Endothelial cell of umbilical vein (primary cell): ENCODE results near the gene AK6. TPM values are rescaled to one million over a fixed set of nuclear protein-coding genes. Genes with fewer than 3 reads are reported as not detected.

ENCODE experiments used
- BruUV-seq: library from RNA; stranded (reverse); fragments of 400-500 nt; replicated peaks from 2 replicates; lab custom pipeline; 2021; lab: Mats Ljungman, UMichigan
- CTCF ChIA-PET: fragments of 300-600, 350-600 bp; sonication (Branson Sonifier 250); formaldehyde crosslinking; loops from one replicate; lab custom pipeline; 2021; ENCODE audit warnings: antibody characterized with exemption, inconsistent platforms; lab: Charles Lee
- POLR2A ChIA-PET: fragments of 300-600, 350-600 bp; sonication (Branson Sonifier 250); formaldehyde crosslinking; loops from one replicate; lab custom pipeline; 2021; ENCODE audit warnings: antibody characterized with exemption, inconsistent platforms; lab: Charles Lee
- DNase-seq: peaks from one replicate; pipeline ENCODE4 v3.0.0-alpha.2; 2011; ENCODE audit warnings: low read depth, low spot score
- FAIRE-seq: peaks from 2 replicates; lab custom pipeline; 2011; peaks lifted over from hg19 to GRCh38; lab: Jason Lieb, UNC
- H2AFZ ChIP-seq: 2 replicates; pipeline ENCODE4 v1.6.0; 2012; ENCODE audit warnings: low read depth, low read length, control low read depth, inconsistent platforms
- H3K27ac ChIP-seq: 2 replicates; pipeline ENCODE4 v1.5.1; 2011; ENCODE audit warnings: low read depth, mild to moderate bottlenecking, control low read depth, low read length, moderate library complexity; ENCODE audit not compliant: insufficient read depth
- H3K27me3 ChIP-seq, 2 experiments: 2 replicates each; pipeline versions ENCODE4 v1.6.0 to v1.6.1; 2011; ENCODE audit warnings: low read length in 2 of 2, mixed read lengths in 1 of 2; ENCODE audit not compliant: control insufficient read depth in 2 of 2, insufficient read depth in 2 of 2
- H3K36me3 ChIP-seq, 2 experiments: 2 replicates in 1 of 2; 3 replicates in 1 of 2; pipeline ENCODE4 v1.5.1; 2011; ENCODE audit warnings: low read length in 2 of 2, mild to moderate bottlenecking in 1 of 2, moderate library complexity in 1 of 2; ENCODE audit not compliant: control insufficient read depth in 2 of 2, insufficient read depth in 2 of 2; ENCODE audit errors: extremely low read depth in 1 of 2
- H3K4me1 ChIP-seq: 3 replicates; pipeline ENCODE4 v1.5.1; 2011; ENCODE audit warnings: mild to moderate bottlenecking, low read length; ENCODE audit not compliant: control insufficient read depth, insufficient read depth; ENCODE audit errors: extremely low read depth
- H3K4me2 ChIP-seq: 2 replicates; pipeline ENCODE4 v1.6.1; 2011; ENCODE audit warnings: low read length, control low read depth, mixed read lengths; ENCODE audit not compliant: insufficient read depth
- H3K4me3 ChIP-seq, 3 experiments: fragments of 200-600 bp in 1 of 3; sonication (generic), shearing (Covaris generic) in 1 of 3; replicated peaks in 1 of 3; 2 replicates each; pipeline ENCODE4 v1.5.1; 2011 to 2016; ENCODE audit warnings: control low read depth in 3 of 3, low read length in 3 of 3, mild to moderate bottlenecking in 2 of 3, inconsistent platforms in 1 of 3, low read depth in 1 of 3, moderate library complexity in 1 of 3; ENCODE audit not compliant: insufficient read depth in 1 of 3
- H3K79me2 ChIP-seq: 2 replicates; pipeline ENCODE4 v1.6.0; 2012; ENCODE audit warnings: low read length, inconsistent platforms; ENCODE audit not compliant: control insufficient read depth, insufficient read depth
- H3K9ac ChIP-seq: replicated peaks from 2 replicates; pipeline ENCODE3; 2011; ENCODE audit warnings: low read length, control low read depth; ENCODE audit not compliant: insufficient read depth; ENCODE audit errors: extremely low read depth
- H3K9me1 ChIP-seq: replicated peaks from 3 replicates; pipeline ENCODE4 v1.6.0; 2011; ENCODE audit warnings: mild to moderate bottlenecking, low read length; ENCODE audit not compliant: control insufficient read depth, insufficient read depth; ENCODE audit errors: extremely low read depth
- H3K9me3 ChIP-seq: replicated peaks from 2 replicates; pipeline ENCODE4 v1.5.1; 2012; ENCODE audit warnings: low read length, inconsistent platforms; ENCODE audit not compliant: control insufficient read depth, insufficient read depth
- H4K20me1 ChIP-seq: replicated peaks from 2 replicates; pipeline ENCODE3; 2011; ENCODE audit warnings: mild to moderate bottlenecking, low read length; ENCODE audit not compliant: control insufficient read depth, insufficient read depth; ENCODE audit errors: extremely low read depth
- CTCF ChIP-seq, 2 donors: IDR thresholded peaks; 1 replicate in 1 of 2; 2 replicates in 1 of 2; pipeline ENCODE4 v1.5.1; 2011; ENCODE audit warnings: low read length in 2 of 2, mild to moderate bottlenecking in 2 of 2, moderate library complexity in 2 of 2, control low read depth in 1 of 2, inconsistent platforms in 1 of 2, low read depth in 1 of 2; ENCODE audit not compliant: insufficient read depth in 1 of 2; ENCODE audit errors: extremely low read depth in 1 of 2
- EZH2 ChIP-seq: IDR thresholded peaks from 2 replicates; pipeline ENCODE4 v1.6.1; 2012; ENCODE audit warnings: borderline replicate concordance, low read depth, mild to moderate bottlenecking, moderate library complexity, low read length, inconsistent platforms; ENCODE audit not compliant: severe bottlenecking
- FOS ChIP-seq: IDR thresholded peaks from 2 replicates; pipeline ENCODE4 v1.6.1; 2011; ENCODE audit warnings: mild to moderate bottlenecking, low read length, moderate library complexity, borderline replicate concordance; ENCODE audit not compliant: insufficient read depth
- GATA2 ChIP-seq: IDR thresholded peaks from 2 replicates; pipeline ENCODE4 v1.7.0; 2011; ENCODE audit warnings: low read depth, mild to moderate bottlenecking, moderate library complexity, mixed read lengths, low read length; ENCODE audit not compliant: insufficient read length, insufficient read depth
- JUN ChIP-seq: IDR thresholded peaks from 2 replicates; pipeline ENCODE4 v1.6.1; 2011; ENCODE audit warnings: borderline replicate concordance, low read depth; ENCODE audit not compliant: insufficient read length, insufficient read depth
- MAX ChIP-seq: IDR thresholded peaks from 2 replicates; pipeline ENCODE4 v1.6.1; 2011; ENCODE audit not compliant: insufficient read depth, insufficient read length
- MYC ChIP-seq: IDR thresholded peaks from one replicate; pipeline ENCODE4 v1.6.1; 2011; ENCODE audit warnings: mild to moderate bottlenecking, low read depth, low read length
- POLR2A ChIP-seq: IDR thresholded peaks from 2 replicates; pipeline ENCODE4 v1.6.1; 2012; ENCODE audit warnings: low read depth, mild to moderate bottlenecking, control low read depth, low read length
- POLR2AphosphoS5 ChIP-seq: IDR thresholded peaks from 2 replicates; pipeline ENCODE4 v1.6.1; 2012; ENCODE audit warnings: low read depth, mild to moderate bottlenecking, control low read depth, low read length, moderate library complexity; ENCODE audit not compliant: insufficient read depth
- dilution Hi-C: fragments of 300-500 bp; cut with MboI; formaldehyde crosslinking; loops from one replicate; pipeline ENCODE4 v1.15.0; 2019; ENCODE audit warnings: low sequenced_read_pairs; ENCODE audit not compliant: extremely low pct_ligation_motif_present
- intact Hi-C: fragments of 100-400 bp; cut with micrococcal nuclease; formaldehyde crosslinking; loops from one replicate; pipeline ENCODE4 v1.10.0; 2022
- polyA plus RNA-seq, 4 experiments: library from polyadenylated mRNA; depleted of rRNA in 3 of 4; stranded (reverse) in 3 of 4; unstranded in 1 of 4; fragments of >200 nt; gene quantifications; 2 replicates each; pipeline versions ENCODE4 v1.2.1 to v1.2.3, GENCODE V29; 2011 to 2012; ENCODE audit warnings: missing spikeins in 1 of 4
- total RNA-seq: library from RNA; stranded (reverse); gene quantifications from 2 replicates; pipeline ENCODE4 v1.2.3, GENCODE V29; 2021

AK6 gene
- total and polyA plus RNA-seq, 2 donors (not counting 3 experiments of a cell fraction or from before 2014, with no cell fraction given), result 13.2 to 30.1 TPM

- intact Hi-C loops (no loop called here), dilution Hi-C loops (no loop called here)
- no peaks in the 10 kb centered on the region for H3K9me1 ChIP-seq
- TF ChIP-seq POLR2AphosphoS5, result no peak
- TF ChIP-seq GATA2, result no peak
- TF ChIP-seq MAX, result no peak
- no peak for TF ChIP-seq JUN
- no peak for TF ChIP-seq FOS
- TF ChIP-seq EZH2, result no peak
- no peak for TF ChIP-seq POLR2A
- no peaks in the 10 kb centered on the region for H4K20me1 ChIP-seq
- no TSS peak for BruUV-seq
- H3K27ac ChIP-seq, result no peak overlapping the region
- no peak overlapping the region for H3K9ac ChIP-seq
- no peak overlapping the region for H2AFZ ChIP-seq
- H3K4me1 ChIP-seq, result no peaks in the 10 kb centered on the region
- H3K4me2 ChIP-seq, result no peak overlapping the region
- no peaks in the 10 kb centered on the region for H3K79me2 ChIP-seq
- ChIA-PET CTCF (no interaction called here), POLR2A (no interaction called here)
- H3K27me3 ChIP-seq, result no peaks in the 10 kb centered on the region
- DNase-seq (no peak), FAIRE-seq (no peak)
- H3K4me3 ChIP-seq, result no peak overlapping the region
- no peaks in the 10 kb centered on the region for H3K9me3 ChIP-seq
- H3K36me3 ChIP-seq, result no peaks in the 10 kb centered on the region
These were observed 56.7 kb downstream of the AK6 start for GRCh38 chr5:69312459-69313160.

- H3K4me1 ChIP-seq, result no peaks in the 10 kb centered on the region
- no peaks in the 10 kb centered on the region for H4K20me1 ChIP-seq
- BruUV-seq, result no TSS peak
- H3K27me3 ChIP-seq, result no peaks in the 10 kb centered on the region
- TF ChIP-seq POLR2A (no peak), MYC (no peak), CTCF (IDR thresholded peaks at IDR 0.05; ENCODE audit: extremely low read depth in 1 of 2, insufficient read depth in 1 of 2, low read depth in 1 of 2, low read length in 2 of 2) (no peak), JUN (no peak), MAX (no peak), POLR2AphosphoS5 (no peak), GATA2 (no peak), EZH2 (no peak), FOS (no peak)
- dilution Hi-C loops, result no loop called here
- ChIA-PET POLR2A (no interaction called here), CTCF (no interaction called here)
- no peaks in the 10 kb centered on the region for H3K9me3 ChIP-seq
- no peak overlapping the region for H3K4me2 ChIP-seq
- H3K27ac ChIP-seq, result no peak overlapping the region
- no peak overlapping the region for H2AFZ ChIP-seq
- intact Hi-C loops, result no loop called here
- no peak for DNase-seq
- no peaks in the 10 kb centered on the region for H3K9me1 ChIP-seq
- FAIRE-seq, result no peak
- H3K4me3 ChIP-seq, result no peak overlapping the region
- no peak overlapping the region for H3K9ac ChIP-seq
- no peaks in the 10 kb centered on the region for H3K36me3 ChIP-seq
- H3K79me2 ChIP-seq, result no peaks in the 10 kb centered on the region
These were observed 59.9 kb downstream of the AK6 start for GRCh38 chr5:69309380-69309779.
